CD4-positive, alpha-beta T cell (primary cell): ENCODE data around the gene FOLR3. TPM values are rescaled to one million over a fixed set of nuclear protein-coding genes. Genes with fewer than 3 reads are reported as not detected.
"Not testable (repeated sequence)": the region's sequence is repeated elsewhere in the genome, so short reads cannot be mapped to it uniquely, and the experiment has no call there.

Source experiments
- ATAC-seq: fragments of 200-7000 bp; cut with Tn5 transposase; one replicate; pipeline ENCODE4 v1.10.0; 2022; ENCODE audit warnings: mild to moderate bottlenecking; ENCODE audit not compliant: poor library complexity
- CTCF ChIA-PET: fragments of 350-600 bp; sonication (Branson Sonifier 250); formaldehyde crosslinking; loops from one replicate; lab custom pipeline; 2021; ENCODE audit warnings: antibody characterized with exemption, inconsistent platforms; lab: Charles Lee
- POLR2A ChIA-PET: fragments of 350-600 bp; sonication (Branson Sonifier 250); formaldehyde crosslinking; loops from one replicate; lab custom pipeline; 2021; ENCODE audit warnings: antibody characterized with exemption, inconsistent platforms; lab: Charles Lee
- DNase-seq, 14 experiments: peaks; one replicate each; pipeline ENCODE4 v3.0.0-alpha.2; 2013 to 2020; ENCODE audit warnings: mixed read lengths in 2 of 14
- H3K27ac ChIP-seq, 2 donors: one replicate each; pipeline versions ENCODE4 v1.5.1 to v1.7.0; 2013; ENCODE audit warnings: low read length in 2 of 2, low read depth in 1 of 2, mild to moderate bottlenecking in 1 of 2
- H3K27me3 ChIP-seq, 2 experiments: 1 replicate in 1 of 2; 2 replicates in 1 of 2; pipeline versions ENCODE4 v1.6.1 to v1.7.0; 2013; ENCODE audit warnings: low read length in 2 of 2, control low read depth in 1 of 2, mild to moderate bottlenecking in 1 of 2, moderate library complexity in 1 of 2; ENCODE audit not compliant: insufficient read depth in 2 of 2, control insufficient read depth in 1 of 2
- H3K36me3 ChIP-seq: one replicate; pipeline ENCODE4 v1.6.1; 2013; ENCODE audit warnings: low read length, control low read depth; ENCODE audit not compliant: insufficient read depth
- H3K4me1 ChIP-seq: one replicate; pipeline ENCODE4 v1.6.1; 2013; ENCODE audit warnings: low read length, control low read depth; ENCODE audit not compliant: insufficient read depth
- H3K4me3 ChIP-seq: one replicate; pipeline ENCODE4 v1.5.1; 2013; ENCODE audit warnings: mild to moderate bottlenecking, low read length, moderate library complexity
- H3K9me3 ChIP-seq, 2 experiments: 1 replicate in 1 of 2; 2 replicates in 1 of 2; pipeline versions ENCODE4 v1.6.1 to v1.7.0; 2013; ENCODE audit warnings: low read length in 2 of 2, mild to moderate bottlenecking in 2 of 2, control low read depth in 1 of 2, moderate library complexity in 1 of 2; ENCODE audit not compliant: control insufficient read depth in 1 of 2, insufficient read depth in 1 of 2
- H3K27ac Mint-ChIP-seq: one replicate; pipeline ENCODE4 v1.8.0; 2020; ENCODE audit warnings: mixed read lengths
- H3K27me3 Mint-ChIP-seq: one replicate; pipeline ENCODE4 v1.8.0; 2021; ENCODE audit warnings: mixed read lengths
- H3K36me3 Mint-ChIP-seq: one replicate; pipeline ENCODE4 v1.8.0; 2021; ENCODE audit warnings: low read depth, mixed read lengths
- H3K4me1 Mint-ChIP-seq: one replicate; pipeline ENCODE4 v1.8.0; 2021; ENCODE audit warnings: low read depth, mixed read lengths
- H3K4me3 Mint-ChIP-seq: one replicate; pipeline ENCODE4 v1.8.0; 2020; ENCODE audit warnings: mild to moderate bottlenecking, mixed read lengths
- H3K9me3 Mint-ChIP-seq: one replicate; pipeline ENCODE4 v1.8.0; 2020; ENCODE audit warnings: mixed read lengths
- CTCF ChIP-seq: fragments of 200-600 bp; IDR thresholded peaks from one replicate; pipeline ENCODE4 v1.8.0; 2022; ENCODE audit warnings: antibody characterized with exemption, mild to moderate bottlenecking
- intact Hi-C, 2 experiments: fragments of 100-400 bp; cut with DNase I in 1 of 2; cut with micrococcal nuclease in 1 of 2; formaldehyde crosslinking; loops; one replicate each; pipeline versions ENCODE4 v1.15.1 to v1.9.0; 2023 to 2025; cut with DNase I, micrococcal nuclease
- total RNA-seq, 174 experiments: library from RNA in 2 of 174; stranded (reverse) in 2 of 174; gene quantifications; one replicate each; pipeline ENCODE4 v1.2.3 and lab custom pipeline; 2021 to 2026

FOLR3 gene
- total RNA-seq, 2 experiments from 2014 or later, result 0.47 TPM; not detected in 1

GRCh38 chr11:72140661-72141060 lies 5.1 kb downstream of the FOLR3 start:
- intact Hi-C loops, result loop anchor here in 1 of 2 experiments (2.0 kb wide), 1 partner anchor 26 kb away; no protein-coding TSS in a partner anchor
- no peak overlapping the region for H3K4me3 ChIP-seq
- H3K27ac Mint-ChIP-seq, result no peak overlapping the region
- no peaks in the 10 kb centered on the region for H3K36me3 Mint-ChIP-seq
- no peaks in the 10 kb centered on the region for H3K4me1 ChIP-seq
- no peak for DNase-seq
- H3K36me3 ChIP-seq, result no peaks in the 10 kb centered on the region
- H3K27me3 ChIP-seq, result no peaks in the 10 kb centered on the region
- H3K27me3 Mint-ChIP-seq, result peaks cover 11% of the 10 kb centered on the region
- H3K4me3 Mint-ChIP-seq, result no peak overlapping the region
- ChIA-PET POLR2A (no interaction called here), CTCF (no interaction called here)
- peaks cover 0 to 5% of the 10 kb centered on the region in 2 experiments for H3K9me3 ChIP-seq
- ATAC-seq, result no peak
- no peaks in the 10 kb centered on the region for H3K9me3 Mint-ChIP-seq
- H3K27ac ChIP-seq, result no peak overlapping the region
- no peaks in the 10 kb centered on the region for H3K4me1 Mint-ChIP-seq
- no peak for TF ChIP-seq CTCF

DNA sequence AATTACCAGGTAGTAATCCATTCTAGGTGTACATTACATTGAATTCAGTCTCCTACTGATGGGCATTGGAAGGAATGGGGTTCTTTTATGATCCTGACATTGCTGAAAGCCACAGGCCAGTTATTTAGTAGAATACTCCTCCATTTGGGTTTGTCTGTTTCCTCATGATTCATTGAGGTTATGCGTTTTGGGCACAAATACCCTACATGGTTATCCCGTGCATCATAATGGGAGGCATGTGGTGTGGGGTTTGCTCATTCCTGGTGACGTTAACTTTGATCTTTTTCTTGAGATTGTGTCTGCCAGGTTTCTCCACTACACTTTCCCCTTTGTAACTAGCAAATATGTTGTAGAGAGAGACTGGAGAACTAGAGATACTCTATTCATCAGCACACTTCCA lies 5.5 kb downstream of the FOLR3 start:
- no peaks in the 10 kb centered on the region for H3K4me1 Mint-ChIP-seq
- ATAC-seq (peak; percentile 25), DNase-seq (peak in 1 of 14 experiments; percentile 4)
- Histone ChIP-seq H3K4me1 (no peaks in the 10 kb centered on the region), H3K27ac (no peak overlapping the region), H3K4me3 (no peak overlapping the region), H3K27me3 (no peaks in the 10 kb centered on the region), H3K36me3 (no peaks in the 10 kb centered on the region), H3K9me3 (peaks cover 0 to under 1% of the 10 kb centered on the region in 2 experiments)
- TF ChIP-seq CTCF, result no peak
- no peak overlapping the region for H3K27ac Mint-ChIP-seq
- no peak overlapping the region for H3K4me3 Mint-ChIP-seq
- ChIA-PET CTCF (no interaction called here), POLR2A (no interaction called here)
- H3K27me3 Mint-ChIP-seq, result peaks cover 11% of the 10 kb centered on the region
- no peaks in the 10 kb centered on the region for H3K9me3 Mint-ChIP-seq
- intact Hi-C loops, result loop anchor here in 1 of 2 experiments (2.0 kb wide), 1 partner anchor 26 kb away; no protein-coding TSS in a partner anchor
- no peaks in the 10 kb centered on the region for H3K36me3 Mint-ChIP-seq

DNA sequence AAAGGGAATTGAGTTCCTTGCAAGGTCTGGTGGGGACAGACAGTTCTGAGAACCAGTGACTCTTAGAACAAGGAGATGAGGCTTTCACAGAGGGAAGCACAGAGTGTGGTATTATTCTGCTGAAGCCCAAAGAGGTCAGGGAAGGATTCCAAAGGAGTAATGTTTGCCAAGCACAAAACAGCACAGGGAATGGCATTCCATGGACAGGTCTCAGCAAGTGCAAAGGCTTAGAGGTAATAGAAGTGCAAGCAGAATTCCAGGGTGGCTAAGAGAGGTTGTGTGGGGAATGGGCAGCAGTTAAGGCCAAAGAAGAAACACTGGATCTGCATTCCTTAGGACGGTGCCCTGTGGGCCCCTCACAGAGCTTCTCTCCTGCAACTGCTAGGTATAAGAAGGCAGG lies 6.6 kb downstream of the FOLR3 start:
- CTCF ChIA-PET, H3K4me1 ChIP-seq, POLR2A ChIA-PET, H3K4me1 Mint-ChIP-seq, H3K27ac ChIP-seq, H3K27me3 ChIP-seq, H3K36me3 ChIP-seq, H3K9me3 ChIP-seq, H3K27ac Mint-ChIP-seq, H3K9me3 Mint-ChIP-seq, H3K36me3 Mint-ChIP-seq, ATAC-seq, H3K4me3 ChIP-seq, DNase-seq, H3K4me3 Mint-ChIP-seq: not testable (repeated sequence)
- intact Hi-C loops, result loop anchor here in 1 of 2 experiments (2.0 kb wide), 1 partner anchor 39 kb away; no protein-coding TSS in a partner anchor
- H3K27me3 Mint-ChIP-seq, result peaks cover 11% of the 10 kb centered on the region

DNA sequence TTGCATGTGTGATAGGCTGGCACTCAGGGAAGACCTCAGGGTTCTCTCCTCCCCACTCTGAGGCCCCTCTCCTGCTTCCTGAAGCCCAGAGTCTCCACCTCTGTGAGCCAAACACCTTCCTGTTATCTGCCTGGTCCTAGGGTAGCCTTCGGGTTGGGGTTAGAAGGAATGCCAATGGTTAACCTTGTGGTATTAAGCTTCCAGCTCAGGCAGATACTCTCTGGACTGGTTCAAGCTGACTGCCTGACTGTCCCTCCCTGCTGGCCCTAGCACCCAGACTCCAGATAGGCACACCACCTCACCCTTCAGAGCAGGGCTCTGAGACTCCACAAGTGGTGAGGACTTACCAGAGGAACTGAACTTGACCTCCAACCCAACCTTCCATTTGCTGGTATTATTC lies 7.0 kb downstream of the FOLR3 start:
- H3K4me3 Mint-ChIP-seq, H3K27me3 ChIP-seq, H3K9me3 Mint-ChIP-seq, ATAC-seq, H3K4me3 ChIP-seq, H3K9me3 ChIP-seq, H3K27ac Mint-ChIP-seq, H3K4me1 Mint-ChIP-seq, H3K4me1 ChIP-seq, H3K27ac ChIP-seq, POLR2A ChIA-PET, H3K36me3 Mint-ChIP-seq, H3K36me3 ChIP-seq, DNase-seq: not testable (repeated sequence)
- peaks cover 11% of the 10 kb centered on the region for H3K27me3 Mint-ChIP-seq
- CTCF ChIA-PET, result interaction anchor here (1.3 to 2.5 kb wide), 2 partner anchors 52 to 211 kb away, joined by 3 to 13 read pairs; no protein-coding TSS in a partner anchor
- intact Hi-C loops, result loop anchor here in 1 of 2 experiments (2.0 kb wide), 1 partner anchor 38 kb away; no protein-coding TSS in a partner anchor
